Activated gamma-delta T cell treated with anti-CD3 and anti-CD28 coated beads, Interleukin-2, amount 50 U/mL, for 16 hours (primary cell): ENCODE results near the gene ST8SIA3.

Experiments
- DNase-seq: peaks from one replicate; pipeline ENCODE4 v3.0.0-alpha.2; 2020; ENCODE audit warnings: low read depth

The ST8SIA3 gene, protein sequence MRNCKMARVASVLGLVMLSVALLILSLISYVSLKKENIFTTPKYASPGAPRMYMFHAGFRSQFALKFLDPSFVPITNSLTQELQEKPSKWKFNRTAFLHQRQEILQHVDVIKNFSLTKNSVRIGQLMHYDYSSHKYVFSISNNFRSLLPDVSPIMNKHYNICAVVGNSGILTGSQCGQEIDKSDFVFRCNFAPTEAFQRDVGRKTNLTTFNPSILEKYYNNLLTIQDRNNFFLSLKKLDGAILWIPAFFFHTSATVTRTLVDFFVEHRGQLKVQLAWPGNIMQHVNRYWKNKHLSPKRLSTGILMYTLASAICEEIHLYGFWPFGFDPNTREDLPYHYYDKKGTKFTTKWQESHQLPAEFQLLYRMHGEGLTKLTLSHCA

DNA sequence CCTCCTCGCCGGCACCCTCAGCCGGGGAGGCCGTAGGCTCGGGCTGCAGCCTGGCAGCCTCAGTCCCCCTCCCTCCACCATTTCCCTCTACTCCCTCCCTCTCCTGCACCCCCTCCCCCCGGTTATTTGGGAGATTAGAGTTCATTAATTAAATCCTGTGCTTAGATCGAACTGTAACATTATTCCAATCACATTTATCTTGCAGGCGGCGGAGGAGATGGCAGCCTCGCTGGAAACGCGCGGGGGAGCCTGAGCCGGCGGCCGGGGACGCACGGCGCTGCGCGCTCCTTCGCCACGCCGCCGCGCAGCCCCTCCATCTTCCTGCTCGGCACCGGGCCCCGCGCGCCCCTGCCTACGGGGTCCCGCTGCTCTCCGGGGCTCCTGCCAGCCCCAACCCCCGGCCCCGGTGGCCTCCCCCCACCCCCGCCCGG, at the start of gene ST8SIA3:
Gene ST8SIA3 (plus strand): TSS at position 287 of the 431 bp plus-strand sequence. CDS start 290 bp downstream, outside the sequence.
- DNase-seq = no peak

DNA sequence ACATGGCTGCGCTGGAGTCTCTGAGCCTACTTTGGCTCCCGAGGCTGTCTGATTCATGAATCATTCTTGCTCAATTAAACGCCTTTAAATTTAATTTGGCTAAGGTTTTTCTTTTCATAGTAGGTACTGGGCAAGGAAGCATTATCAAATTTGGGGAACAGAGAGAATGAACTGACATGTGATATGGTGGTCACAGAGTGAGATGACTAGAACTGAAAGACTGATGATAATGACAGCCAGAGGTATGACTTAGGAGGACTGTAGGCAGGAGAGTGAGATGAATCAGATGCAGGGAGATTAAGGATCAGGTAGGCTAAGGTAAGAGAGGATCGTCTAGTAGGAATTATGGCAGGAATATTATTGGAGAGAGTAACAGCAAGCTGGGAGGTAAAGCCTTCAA, 40.9 kb upstream of the ST8SIA3 start:
- DNase-seq = no peak

DNA sequence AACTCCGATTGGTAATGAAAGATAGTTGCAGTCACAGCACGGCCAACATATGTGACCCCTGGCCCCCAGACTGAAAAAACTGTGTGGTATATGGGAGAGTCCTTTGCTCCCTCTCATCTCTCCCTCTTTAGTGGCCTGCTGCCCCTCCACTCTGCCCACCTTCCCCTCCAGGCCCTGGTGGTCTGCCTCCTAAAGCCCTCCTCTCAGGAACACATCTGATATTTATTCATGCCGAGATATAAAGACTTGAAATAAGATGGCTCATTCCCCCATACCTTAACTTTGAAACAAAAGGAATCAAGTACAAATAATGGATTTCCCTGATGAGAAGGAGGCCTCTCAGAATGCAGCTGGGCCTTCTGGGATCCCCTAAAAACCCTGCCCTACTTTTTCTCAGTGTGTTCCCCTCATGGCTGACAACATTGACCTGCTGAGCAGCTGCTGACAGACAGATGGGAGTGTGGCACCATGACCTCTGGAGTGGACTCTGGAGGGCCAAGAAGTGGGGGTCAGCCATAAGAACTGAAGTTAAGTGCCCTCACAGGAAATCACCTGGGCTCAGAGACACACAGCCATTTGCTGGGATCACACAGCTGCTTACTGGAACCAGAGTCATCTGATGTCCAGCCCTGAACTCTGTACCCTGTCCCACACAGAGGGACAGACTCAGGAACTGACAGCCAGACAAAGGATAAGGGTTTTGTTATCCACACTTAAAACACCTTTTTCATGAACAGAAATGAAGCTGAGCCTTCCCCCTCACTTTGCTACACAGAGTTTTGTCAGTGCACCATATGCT, 39.8 kb upstream of the ST8SIA3 start:
- no peak for DNase-seq

DNA sequence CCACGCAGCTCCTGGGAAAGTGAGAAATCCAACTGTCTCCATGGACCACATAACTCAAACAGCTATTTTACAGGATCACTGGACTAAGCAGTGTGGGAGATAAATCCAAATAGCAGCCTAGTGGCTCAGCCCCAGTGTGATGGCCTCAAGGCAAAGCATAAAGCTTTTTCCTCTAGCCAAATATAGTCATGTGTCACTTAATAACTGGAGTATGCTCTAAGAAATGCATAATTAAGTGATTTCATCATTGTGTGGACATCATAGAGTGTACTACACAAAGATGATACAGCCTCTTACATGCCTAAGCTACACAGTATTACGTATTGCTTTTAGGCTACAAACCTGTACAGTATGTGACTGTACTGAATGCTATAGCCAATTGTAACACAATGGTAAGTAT, 31.8 kb upstream of the ST8SIA3 start:
- DNase-seq = no peak

DNA sequence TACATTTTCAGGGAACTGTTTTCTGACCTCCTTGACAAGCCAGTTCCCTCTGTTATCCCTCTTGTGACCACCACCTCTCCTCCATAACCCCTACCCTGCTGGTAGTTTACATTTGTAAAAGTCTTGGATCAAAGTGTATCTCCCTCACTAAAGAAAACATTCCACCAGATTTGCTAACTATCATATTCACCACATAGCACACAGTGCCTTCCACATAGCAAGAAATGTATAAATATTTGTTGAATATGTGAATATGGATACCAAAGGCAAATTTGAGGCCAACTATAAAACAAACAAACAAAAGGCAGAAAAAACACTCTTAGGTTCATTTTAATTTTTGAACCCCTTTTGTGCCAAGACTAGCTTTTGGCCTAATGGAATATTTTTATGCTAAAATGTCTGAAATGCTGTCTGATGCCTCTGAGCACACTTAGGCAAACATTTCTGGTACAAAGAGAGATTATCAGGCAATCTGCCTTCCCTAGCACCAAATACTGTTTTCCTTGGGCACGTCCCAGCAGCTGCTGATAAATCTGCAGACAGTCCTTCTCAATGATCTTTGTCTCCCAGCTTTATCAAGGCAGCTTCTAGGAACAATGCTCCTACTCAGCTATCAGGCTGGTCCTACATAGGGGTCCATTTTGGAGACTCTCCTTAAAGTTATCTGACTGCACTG, 26.7 kb upstream of the ST8SIA3 start:
- no peak for DNase-seq

DNA sequence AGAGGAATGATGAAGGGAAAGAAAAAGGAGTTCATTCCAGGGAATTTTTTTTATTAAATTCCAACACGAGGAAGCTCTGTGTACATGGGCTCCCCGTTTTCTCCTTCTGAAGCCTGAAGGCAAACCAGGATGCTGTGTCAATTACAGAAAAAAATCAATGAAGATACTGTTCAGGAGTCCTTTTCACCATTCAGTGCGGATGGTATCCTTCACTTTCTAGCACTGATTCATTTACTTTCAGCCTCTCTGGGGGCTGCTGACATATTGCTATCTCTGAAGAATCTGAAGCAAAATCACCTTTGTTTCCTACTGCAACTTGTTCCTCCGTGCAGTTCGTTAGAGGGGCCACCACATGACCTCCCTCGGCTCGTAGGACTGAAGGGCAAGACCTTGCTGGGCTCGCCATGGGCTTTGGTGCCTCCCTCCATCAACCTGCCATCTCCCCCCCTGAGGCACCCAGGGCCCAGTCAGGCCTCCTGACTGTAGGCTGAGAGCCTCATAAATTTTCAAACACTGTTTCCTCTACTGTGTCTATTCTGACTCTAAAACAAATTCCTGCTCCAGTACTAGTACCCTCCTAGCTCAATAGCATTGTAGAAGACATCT, 25.5 kb upstream of the ST8SIA3 start:
- no peak for DNase-seq

DNA sequence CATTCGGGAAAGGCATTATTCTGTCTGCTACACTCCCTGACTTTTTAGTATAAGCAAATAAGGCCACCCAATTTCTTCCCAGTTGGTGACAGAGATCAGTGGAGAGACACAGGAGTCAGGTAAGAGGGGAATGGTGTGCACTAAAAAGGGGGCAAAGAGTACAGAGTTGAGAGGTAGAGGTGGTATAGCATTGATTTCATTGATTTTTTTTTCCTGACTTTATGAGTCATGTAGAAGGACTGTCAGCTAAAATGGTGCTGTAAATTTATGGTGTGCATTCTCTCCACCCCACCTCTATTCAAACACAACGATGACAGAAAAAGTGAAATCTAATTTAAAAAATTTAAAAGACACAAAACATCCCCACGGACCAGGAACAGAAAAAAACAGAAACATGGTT, 23.7 kb upstream of the ST8SIA3 start:
- no peak for DNase-seq

DNA sequence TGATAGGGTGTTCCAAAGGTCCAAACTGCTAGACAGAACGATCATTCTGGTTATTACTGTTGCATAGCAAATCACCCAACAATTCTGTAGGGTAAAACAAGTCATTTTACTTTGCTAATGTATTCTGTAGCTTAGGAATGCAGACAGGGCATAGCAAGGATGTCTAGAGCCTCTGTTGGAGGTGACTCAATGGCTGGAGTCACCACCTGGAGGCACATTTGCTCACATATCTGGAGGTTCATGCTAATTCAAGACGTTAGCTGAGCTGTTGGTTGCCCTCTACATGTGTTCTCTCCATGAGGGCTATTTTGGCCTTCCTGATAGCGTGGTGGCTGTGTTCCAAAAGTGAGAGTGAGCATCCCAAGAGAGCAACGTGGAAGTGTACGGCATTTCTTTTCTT, 22.5 kb upstream of the ST8SIA3 start:
- no peak for DNase-seq

DNA sequence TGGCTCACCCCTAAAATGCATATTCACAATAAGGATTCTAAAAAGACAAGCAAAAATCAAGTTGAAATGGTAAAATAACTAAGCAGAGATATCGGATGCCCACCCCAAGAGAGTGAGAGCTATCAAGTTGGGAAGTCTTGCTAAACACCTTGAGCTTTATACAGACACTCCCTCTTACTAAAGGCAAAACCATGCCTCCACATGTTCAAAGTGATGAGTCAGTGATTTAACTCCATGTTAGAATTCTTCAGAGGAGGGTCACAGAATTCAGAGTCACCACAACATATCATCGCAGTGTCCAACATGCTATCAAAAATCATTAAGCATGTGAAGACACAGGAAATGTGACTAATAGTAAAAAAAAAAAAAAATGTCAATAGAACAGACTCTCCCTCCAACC, 20.6 kb upstream of the ST8SIA3 start:
- DNase-seq = no peak

DNA sequence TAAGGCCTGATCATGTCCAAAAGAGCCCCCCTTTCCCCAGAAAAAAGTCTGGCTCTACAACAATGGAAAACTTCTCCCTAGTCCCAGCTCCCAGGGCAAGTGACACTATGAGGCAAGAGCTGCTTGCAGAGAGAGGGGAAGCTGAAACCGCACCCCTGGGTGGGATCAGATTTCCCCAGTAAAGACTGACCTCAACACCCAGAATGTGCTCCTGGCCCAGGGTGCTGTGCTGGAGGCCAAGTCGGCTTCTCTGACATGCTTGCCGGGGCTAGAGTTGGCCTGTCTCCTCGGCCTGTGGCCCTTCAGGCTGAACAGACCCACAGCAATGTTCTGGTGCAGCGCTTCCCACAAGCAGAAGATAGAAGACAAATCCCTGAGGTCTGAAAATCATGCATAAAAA, 18.4 kb upstream of the ST8SIA3 start:
- no peak for DNase-seq

DNA sequence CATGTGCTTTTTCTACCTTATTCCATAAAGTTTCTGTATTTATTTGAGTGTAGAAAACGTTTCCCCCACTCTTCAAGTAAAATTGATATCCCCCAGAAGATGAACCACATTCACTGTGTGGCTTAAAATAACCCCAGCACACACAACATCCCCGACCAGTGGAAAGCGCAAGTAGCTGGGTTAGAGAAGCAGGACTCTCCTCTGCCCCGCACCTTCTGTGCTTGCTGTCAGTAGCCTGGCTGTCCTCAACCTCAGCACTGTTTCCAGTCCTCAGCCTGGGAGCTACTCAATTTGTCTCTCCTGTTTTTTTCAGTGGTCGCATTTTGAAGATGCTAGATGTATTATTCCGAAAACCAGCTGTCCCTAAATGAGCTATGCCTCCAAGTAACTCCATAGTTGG, 18.0 kb upstream of the ST8SIA3 start:
- no peak for DNase-seq

DNA sequence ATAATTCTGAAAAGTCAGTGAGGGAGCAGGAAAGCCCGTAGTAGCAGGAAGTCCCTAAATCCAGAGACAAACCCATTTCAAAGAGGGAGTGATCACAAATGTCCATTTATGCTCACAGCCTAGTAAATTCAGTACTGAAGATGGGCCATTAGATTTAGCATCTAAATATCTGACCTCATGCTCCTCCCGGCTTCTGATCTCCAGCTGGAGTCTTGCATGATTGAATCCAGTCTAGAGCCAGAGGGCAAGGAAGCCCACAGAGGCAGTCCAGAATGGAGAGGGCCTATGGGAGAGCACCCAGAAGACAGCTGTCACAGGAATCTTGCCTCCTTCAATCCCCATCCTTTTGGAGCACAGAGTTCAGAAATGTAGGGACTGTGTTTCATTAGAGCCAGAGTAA, 16.0 kb upstream of the ST8SIA3 start:
- no peak for DNase-seq

DNA sequence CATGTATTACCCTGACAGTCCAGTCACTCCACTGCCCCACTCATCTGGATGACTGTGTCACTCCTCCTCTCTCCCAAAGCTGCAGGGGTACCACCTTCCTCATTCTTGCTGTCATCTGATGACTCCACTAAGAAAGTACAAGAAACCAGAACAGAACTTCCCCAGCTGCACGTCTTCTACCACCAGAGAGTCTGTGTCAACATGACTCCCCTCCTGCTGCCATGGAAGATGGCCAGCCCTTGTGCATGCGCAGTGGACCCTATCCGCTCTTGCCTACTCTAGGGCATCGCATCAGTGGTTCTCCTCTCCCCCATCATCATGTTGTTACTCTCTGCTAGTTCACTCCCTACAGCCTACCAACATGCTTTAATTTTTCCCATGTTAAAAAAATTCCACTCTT, 14.5 kb upstream of the ST8SIA3 start:
- no peak for DNase-seq

DNA sequence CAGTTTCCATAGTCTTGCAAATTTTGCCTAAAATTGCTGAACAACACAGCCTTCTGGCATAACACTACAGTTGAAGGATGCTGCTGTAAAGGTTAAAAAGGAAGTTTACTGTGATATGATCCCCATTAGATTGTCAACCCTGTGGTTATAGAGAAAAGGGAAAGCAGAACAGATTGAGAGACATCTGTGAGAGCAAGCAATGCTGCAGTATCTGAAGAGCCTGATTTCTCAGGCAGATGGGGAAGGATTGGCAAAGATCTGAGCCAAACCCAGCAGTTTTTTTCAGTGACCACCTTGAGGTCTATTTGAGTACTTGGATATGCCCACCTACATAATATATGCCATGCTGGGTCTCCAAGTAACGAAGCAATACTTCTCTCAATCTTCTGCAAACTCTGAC, 8.5 kb upstream of the ST8SIA3 start:
- no peak for DNase-seq

DNA sequence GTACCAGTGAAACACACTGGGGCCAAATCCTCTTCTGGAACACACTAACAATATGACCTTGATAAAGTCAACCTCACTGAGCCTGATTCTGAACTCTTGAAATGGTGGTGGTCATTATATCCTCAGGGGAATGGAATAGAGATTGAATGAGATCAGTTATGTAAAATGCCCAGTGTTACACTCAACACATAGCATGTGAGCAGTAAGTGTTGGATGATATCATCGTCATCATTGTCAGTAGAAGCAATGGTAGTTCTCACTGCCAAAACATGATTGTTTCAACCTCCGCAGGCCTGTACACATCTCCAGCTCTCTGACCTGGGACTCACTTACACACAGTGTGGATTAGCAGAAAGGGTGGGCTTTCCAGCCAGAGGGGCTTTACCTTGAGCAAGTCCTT, 5.5 kb upstream of the ST8SIA3 start:
- no peak for DNase-seq

DNA sequence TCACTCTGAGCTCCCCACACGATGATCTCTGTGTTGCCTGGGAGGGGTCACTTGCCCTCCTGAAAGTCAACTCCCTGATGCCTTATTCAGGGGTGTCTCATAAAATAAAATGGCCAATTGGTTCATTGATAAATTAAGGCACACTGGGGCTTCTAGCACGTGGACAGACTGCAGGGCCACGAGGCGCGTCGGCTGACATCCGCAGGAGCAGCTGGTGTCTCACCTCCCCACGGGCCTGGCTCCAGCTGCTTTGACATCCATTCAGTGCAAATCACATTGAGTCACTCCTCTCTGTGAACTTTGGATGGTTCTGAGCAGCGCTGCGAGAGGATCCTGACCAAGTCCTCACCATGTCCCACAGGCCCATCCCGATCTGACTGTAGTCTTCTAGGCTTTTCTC, 4.6 kb upstream of the ST8SIA3 start:
- no peak for DNase-seq

DNA sequence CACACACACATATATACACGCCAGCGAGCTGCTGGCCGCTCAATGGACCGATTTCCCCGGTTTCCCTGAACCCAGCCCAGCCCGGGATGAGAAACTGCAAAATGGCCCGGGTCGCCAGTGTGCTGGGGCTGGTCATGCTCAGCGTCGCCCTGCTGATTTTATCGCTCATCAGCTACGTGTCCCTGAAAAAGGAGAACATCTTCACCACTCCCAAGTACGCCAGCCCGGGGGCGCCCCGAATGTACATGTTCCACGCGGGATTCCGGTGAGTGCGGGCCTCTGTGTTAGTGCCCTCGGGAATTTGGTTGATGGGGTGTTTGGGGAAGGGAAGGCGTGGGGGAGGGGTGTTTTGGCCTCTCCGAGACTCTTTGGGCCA, 392 bp downstream of the ST8SIA3 start:
- DNase-seq = no peak

DNA sequence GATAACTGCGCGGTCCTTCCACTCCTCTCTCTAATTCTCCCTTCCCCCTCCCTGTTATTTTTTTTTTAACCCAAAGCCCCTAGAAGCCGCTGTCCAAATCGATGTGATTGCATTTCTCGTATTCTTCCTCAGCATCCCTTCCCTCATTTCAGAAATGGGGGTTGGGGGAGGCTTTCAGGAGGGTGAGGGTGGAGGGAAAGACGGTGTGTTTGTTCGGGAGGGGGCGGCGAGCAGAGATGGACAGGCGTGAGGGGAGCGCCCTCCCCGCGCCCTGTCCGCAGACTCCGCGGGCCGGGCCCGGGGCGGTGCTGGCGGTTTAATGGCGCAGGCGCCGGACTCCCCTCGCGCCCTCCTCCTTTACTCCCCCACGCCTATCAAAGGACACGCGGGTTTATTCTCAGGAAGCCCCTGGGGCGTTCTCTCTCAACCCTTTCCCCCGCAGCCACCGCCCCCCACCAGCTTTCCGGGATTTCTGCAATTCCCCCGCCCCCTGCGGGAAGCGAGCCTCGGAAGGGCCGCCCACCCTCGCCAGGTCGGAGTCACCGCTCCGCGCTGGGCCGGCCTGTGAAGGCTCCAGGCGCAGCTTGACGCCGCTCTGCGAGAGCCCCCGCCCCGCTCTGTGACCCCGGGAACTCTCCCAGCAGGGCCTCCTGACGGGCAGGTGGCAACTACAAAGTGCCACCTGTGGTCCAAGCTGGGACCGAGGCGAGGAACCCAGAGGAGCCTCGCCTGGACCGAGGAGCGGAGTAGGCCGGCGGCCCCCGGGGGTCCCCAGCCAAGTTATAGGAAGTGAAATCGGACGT, 981 bp downstream of the ST8SIA3 start:
- DNase-seq = no peak

DNA sequence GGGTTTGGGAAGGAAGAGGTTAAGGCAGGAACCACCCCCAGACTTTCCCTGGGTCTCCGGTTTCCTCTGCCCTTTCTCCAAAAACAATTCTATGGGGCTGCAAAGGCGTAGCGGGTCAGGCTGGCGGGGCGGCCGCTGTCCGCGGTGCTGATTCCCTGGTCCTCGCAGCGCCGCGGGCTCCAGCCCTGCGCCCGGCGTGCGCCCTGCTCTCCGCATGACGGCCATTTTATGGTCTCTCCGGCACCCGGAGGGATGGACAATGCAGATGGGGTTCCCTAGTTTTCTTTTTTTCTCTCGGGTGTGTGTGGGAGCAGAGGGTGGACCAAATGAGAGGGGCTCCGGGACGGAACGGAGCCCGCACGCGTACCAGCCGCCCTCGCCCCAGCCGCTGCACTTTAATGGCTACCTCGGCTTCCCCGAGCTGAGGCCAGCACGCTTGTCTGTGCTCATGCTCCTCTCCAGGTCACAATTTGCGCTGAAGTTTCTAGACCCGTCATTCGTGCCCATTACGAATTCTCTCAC, 1.6 kb downstream of the ST8SIA3 start:
- DNase-seq = no peak

DNA sequence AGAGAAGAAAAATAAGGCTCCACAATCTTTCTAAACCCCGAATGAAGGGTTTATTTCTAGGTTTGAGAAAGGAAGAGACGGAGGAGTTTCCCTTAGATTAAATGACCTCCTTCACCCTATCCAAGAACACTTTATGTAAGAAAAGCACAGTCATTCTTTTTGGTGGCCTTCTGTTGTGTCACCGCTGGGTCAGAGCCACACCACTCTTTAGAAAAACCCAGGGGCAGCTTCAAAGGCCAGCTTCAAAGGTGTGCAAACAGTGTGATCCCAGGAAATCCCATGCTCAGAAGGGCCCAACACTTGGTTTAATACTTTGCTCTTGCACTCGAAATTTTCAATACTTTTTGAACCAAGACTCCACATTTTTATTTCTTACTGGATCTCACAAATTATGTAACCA, 7.1 kb downstream of the ST8SIA3 start:
- DNase-seq = no peak

DNA sequence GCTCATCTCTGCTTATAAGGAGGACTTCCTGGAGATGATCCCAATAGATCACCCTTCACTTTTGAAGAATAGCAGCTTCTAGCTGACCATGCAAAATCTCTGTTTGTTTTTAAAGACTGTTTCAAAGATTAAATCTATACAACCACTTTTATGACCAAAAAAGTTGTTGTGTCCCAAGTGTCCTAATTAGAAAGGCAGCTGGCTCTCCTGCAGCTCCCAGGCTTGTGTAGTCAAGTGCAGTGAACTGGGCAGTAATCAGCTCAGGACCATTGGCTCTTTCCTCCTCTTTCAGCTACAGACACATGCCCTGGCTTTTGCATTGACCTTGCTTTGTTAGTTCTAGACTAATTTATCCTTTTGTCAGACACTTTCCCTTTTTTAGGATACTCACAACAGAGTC, 10.4 kb downstream of the ST8SIA3 start:
- no peak for DNase-seq

DNA sequence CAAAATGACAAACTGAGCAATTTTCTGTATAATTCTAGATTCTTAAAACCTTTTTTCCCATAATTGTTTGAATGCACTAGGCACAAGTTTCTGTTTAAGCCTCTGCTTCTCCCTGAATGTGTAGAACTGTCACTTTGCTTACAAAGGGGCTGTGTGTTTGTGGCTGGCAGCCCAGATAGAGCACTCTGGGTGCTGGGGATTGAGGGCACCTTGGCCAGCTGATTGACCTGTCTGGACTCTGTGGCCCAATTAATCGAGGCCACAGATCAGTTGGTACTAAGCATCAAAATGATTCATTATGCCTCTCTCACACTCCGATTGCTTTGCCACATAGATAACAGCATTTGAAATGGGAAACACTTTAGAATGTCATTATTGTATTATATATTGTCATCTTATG, 12.1 kb downstream of the ST8SIA3 start:
- no peak for DNase-seq
